BLaER1 treated with 17β-estradiol and CSF1 and Interleukin-3, amounts not matched to agents 10 nM and 100 nM (cell line): ENCODE measurements around the gene CD247.

ENCODE experiments used
- H3K27ac ChIP-seq, 11 experiments: shearing (Covaris generic); formaldehyde crosslinking; 2 replicates each; pipeline ENCODE4 v1.8.1; 2022
- H3K27me3 ChIP-seq, 11 experiments: shearing (Covaris generic); formaldehyde crosslinking; 2 replicates each; pipeline ENCODE4 v1.8.1; 2022
- H3K36me3 ChIP-seq, 11 experiments: shearing (Covaris generic); formaldehyde crosslinking; 2 replicates each; pipeline ENCODE4 v1.8.1; 2022
- H3K4me1 ChIP-seq, 10 experiments: shearing (Covaris generic); formaldehyde crosslinking; 2 replicates each; pipeline ENCODE4 v1.8.1; 2022
- H3K4me2 ChIP-seq, 11 experiments: shearing (Covaris generic); formaldehyde crosslinking; 2 replicates each; pipeline ENCODE4 v1.8.1; 2022
- H3K4me3 ChIP-seq, 10 experiments: shearing (Covaris generic); formaldehyde crosslinking; 2 replicates each; pipeline ENCODE4 v1.8.1; 2022
- H3K9ac ChIP-seq, 11 experiments: shearing (Covaris generic); formaldehyde crosslinking; 2 replicates each; pipeline ENCODE4 v1.8.1; 2022
- H3K9me3 ChIP-seq, 11 experiments: shearing (Covaris generic); formaldehyde crosslinking; replicated peaks in 1 of 11; 2 replicates each; pipeline ENCODE4 v1.8.1; 2022
- H4K20me1 ChIP-seq, 11 experiments: shearing (Covaris generic); formaldehyde crosslinking; 2 replicates each; pipeline ENCODE4 v1.8.1; 2022
- Cebpa-rat ChIP-seq, 11 experiments: shearing (Covaris generic); IDR thresholded peaks; 2 replicates each; pipeline ENCODE4 v1.8.1; 2022

The CD247 gene

DNA sequence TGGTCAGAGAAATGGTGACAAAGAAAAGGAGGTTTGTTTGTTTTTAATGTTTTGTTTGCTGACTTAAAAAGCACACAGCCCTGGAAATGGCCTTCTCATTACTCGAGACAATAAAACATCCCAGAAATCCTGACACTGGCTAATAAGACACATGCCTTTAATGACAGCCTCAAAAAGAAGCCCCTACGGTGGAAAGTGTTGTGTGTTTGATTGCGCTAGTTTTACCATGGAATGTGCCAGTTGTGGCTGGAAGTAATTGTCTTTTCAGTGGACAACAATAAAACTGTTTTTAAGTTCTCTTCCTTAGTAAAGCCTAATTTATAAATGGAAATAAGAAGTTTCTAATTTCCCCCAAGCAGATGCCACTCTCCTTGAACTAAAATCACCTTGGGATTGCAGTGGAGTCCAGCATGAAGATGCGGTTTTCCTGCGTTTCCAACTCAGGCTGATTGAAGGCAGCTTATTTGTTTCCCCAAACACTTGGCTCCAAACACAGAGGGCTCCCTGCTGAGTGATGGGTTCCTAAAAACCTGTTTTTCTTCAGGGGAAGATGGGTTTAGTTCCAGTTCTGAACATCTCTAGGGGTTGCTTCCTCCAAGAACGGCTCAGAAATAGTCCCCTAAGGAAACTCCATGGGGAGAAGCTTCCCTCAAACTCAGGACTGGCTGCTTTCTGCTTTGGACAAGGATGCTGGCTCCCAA is 54.3 kb downstream of the CD247 start:
- no peak for TF ChIP-seq Cebpa-rat (IDR thresholded peaks at IDR 0.05)
- Histone ChIP-seq H4K20me1 (no peaks in the 10 kb centered on the region), H3K4me2 (no peak overlapping the region), H3K9ac (no peak overlapping the region), H3K36me3 (no peaks in the 10 kb centered on the region), H3K27ac (no peak overlapping the region), H3K4me3 (no peak overlapping the region), H3K9me3 (no peaks in the 10 kb centered on the region), H3K4me1 (no peaks in the 10 kb centered on the region), H3K27me3 (no peaks in the 10 kb centered on the region)

DNA sequence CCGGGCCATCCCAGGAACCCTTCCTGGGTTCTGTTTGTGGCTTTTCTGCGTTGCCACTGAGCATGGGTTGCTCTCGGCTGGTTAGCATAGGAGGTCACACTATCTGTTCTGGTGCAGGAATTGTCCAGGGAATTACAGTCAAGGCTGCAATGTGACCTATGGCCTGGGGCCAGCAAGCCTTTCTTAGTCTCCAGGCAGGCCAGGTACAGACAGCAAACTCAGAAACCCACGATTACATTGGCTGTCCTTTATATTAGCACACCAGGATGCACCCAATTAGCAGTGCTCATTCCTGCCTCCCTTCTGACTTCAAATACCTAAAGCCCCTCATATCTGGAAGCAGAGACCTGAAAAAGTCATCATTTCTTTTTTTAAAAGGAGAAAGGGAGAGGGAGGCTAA is 55.2 kb downstream of the CD247 start:
- no peak for TF ChIP-seq Cebpa-rat (IDR thresholded peaks at IDR 0.05)
- Histone ChIP-seq H3K27me3 (no peaks in the 10 kb centered on the region), H3K4me2 (no peak overlapping the region), H3K36me3 (no peaks in the 10 kb centered on the region), H3K9me3 (no peaks in the 10 kb centered on the region), H3K9ac (no peak overlapping the region), H4K20me1 (no peaks in the 10 kb centered on the region), H3K27ac (no peak overlapping the region), H3K4me3 (no peak overlapping the region), H3K4me1 (no peaks in the 10 kb centered on the region)

- TF ChIP-seq Cebpa-rat (IDR thresholded peaks at IDR 0.05), result no peak
- no peak overlapping the region for H3K4me3 ChIP-seq
- H3K4me2 ChIP-seq, result no peak overlapping the region
- no peaks in the 10 kb centered on the region for H3K27me3 ChIP-seq
- no peaks in the 10 kb centered on the region for H3K36me3 ChIP-seq
- no peaks in the 10 kb centered on the region for H3K9me3 ChIP-seq
- H4K20me1 ChIP-seq, result no peaks in the 10 kb centered on the region
- H3K9ac ChIP-seq, result no peak overlapping the region
- H3K4me1 ChIP-seq, result no peaks in the 10 kb centered on the region
- H3K27ac ChIP-seq, result no peak overlapping the region
Measured at GRCh38 chr1:167462341-167462740, 56.0 kb downstream of the CD247 start.

DNA sequence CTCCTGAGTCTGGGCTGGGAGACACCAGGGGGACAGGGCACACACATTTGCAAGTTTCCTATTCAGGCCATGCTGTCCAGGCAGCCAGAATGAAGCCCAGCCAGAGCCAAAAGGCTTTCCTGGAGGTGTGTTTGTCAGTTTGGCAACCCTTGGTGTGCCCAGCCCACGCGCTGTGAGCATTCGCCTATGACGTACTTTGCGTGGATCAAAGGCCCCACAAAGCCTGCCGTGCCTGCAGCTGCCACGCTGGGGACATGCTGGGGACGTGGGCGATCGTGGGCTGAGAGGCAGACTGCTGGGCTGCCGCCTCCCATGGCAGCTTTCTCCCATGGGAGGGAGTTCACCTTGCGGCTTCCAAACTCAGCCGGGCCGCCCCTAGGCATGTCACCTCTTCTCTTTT is 57.5 kb downstream of the CD247 start:
- H3K9ac ChIP-seq, result no peak overlapping the region
- H3K9me3 ChIP-seq, result no peaks in the 10 kb centered on the region
- H4K20me1 ChIP-seq, result no peaks in the 10 kb centered on the region
- H3K4me3 ChIP-seq, result no peak overlapping the region
- peaks cover 0 to 5% (median 0%) of the 10 kb centered on the region in 10 experiments; a peak in 5 of 20 replicates for H3K4me1 ChIP-seq
- TF ChIP-seq Cebpa-rat (IDR thresholded peaks at IDR 0.05), result no peak
- H3K27me3 ChIP-seq, result peaks cover 0 to 6% (median 0%) of the 10 kb centered on the region in 11 experiments; a peak in 5 of 22 replicates
- no peaks in the 10 kb centered on the region for H3K36me3 ChIP-seq
- H3K27ac ChIP-seq, result no peak overlapping the region
- H3K4me2 ChIP-seq, result no peak overlapping the region

GRCh38 chr1:167457936-167458584 is 60.3 kb downstream of the CD247 start:
- Histone ChIP-seq H3K4me2 (no peak overlapping the region), H3K27me3 (peaks cover 4 to 28% (median 12%) of the 10 kb centered on the region in 11 experiments; a peak in 14 of 22 replicates), H4K20me1 (no peaks in the 10 kb centered on the region), H3K4me1 (peaks cover 4 to 15% (median 7%) of the 10 kb centered on the region in 10 experiments; a peak in 12 of 20 replicates), H3K9ac (no peak overlapping the region), H3K36me3 (no peaks in the 10 kb centered on the region), H3K9me3 (no peaks in the 10 kb centered on the region), H3K27ac (no peak overlapping the region), H3K4me3 (no peak overlapping the region)
- TF ChIP-seq Cebpa-rat (IDR thresholded peaks at IDR 0.05), result no peak

- Histone ChIP-seq H3K9ac (no peak overlapping the region), H3K4me2 (no peak overlapping the region), H3K27me3 (peaks cover 4 to 28% (median 12%) of the 10 kb centered on the region in 11 experiments; a peak in 14 of 22 replicates), H3K27ac (no peak overlapping the region), H3K36me3 (no peaks in the 10 kb centered on the region), H4K20me1 (no peaks in the 10 kb centered on the region), H3K9me3 (no peaks in the 10 kb centered on the region), H3K4me3 (no peak overlapping the region), H3K4me1 (peaks cover 4 to 15% (median 7%) of the 10 kb centered on the region in 10 experiments; a peak in 12 of 20 replicates)
- no peak for TF ChIP-seq Cebpa-rat (IDR thresholded peaks at IDR 0.05)
Measured at GRCh38 chr1:167456926-167457325, 61.4 kb downstream of the CD247 start.

DNA sequence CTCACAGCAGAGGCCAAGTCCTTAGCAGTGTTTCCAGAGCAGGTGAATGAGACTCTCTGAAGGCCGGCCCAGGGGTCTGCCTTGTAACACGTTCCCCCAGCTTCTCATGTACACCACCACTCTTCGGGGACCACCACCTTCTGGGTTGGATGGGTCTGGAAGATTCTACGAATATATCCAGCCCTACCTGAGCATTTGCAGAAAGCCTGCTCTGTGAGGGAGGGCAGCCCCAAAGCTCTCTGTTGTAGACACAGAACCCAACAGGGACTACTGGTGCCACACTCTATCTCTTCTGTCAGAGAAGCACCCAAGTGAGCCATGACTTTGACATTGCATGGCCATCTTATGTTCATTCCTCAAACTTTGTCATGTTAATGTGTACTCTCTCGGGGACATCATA is 61.8 kb downstream of the CD247 start:
- H3K4me2 ChIP-seq, result peak overlapping the region; percentile 83 to 100 (median 98); a peak in 16 of 22 replicates
- H3K27ac ChIP-seq, result no peak overlapping the region
- no peak for TF ChIP-seq Cebpa-rat (IDR thresholded peaks at IDR 0.05)
- no peaks in the 10 kb centered on the region for H3K36me3 ChIP-seq
- H3K4me3 ChIP-seq, result peak overlapping the region in 1 of 10 experiments; percentile 84; a peak in 1 of 20 replicates
- no peak overlapping the region for H3K9ac ChIP-seq
- H4K20me1 ChIP-seq, result no peaks in the 10 kb centered on the region
- H3K9me3 ChIP-seq, result no peaks in the 10 kb centered on the region
- peaks cover 4 to 28% (median 12%) of the 10 kb centered on the region in 11 experiments; a peak in 14 of 22 replicates for H3K27me3 ChIP-seq
- H3K4me1 ChIP-seq, result peaks cover 4 to 15% (median 7%) of the 10 kb centered on the region in 10 experiments; a peak in 12 of 20 replicates

DNA sequence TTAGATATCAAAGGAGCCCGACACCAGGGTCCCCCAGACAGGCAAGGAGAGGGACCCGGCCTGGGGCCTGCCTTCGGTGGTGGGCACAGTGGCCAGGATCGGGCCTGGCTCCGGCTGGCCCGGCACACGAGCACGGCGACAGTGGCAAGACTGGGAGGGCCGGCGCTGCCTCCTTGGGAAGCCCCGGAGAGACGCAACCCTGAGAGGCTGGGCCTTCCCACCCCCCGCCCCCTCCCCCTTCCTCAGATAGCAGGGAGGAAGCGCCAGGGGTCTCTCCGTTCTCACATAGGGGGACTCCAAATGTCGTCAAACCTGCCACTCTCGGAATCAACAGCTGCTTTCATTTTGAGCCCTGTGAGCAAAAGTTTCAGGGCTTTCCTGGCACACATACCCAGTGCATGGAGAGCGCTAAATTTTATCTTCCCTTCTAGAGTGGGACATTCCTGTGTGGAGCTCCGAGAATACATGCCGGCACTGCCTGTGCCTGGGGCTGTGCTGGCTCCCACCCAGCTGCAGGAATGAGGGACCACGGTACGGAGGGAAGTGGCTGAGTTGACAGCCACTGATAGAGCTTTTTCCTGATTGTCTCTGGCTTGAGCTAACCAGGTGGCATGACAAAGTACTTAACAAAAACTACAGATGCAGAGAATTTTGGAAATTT is 62.4 kb downstream of the CD247 start:
- Histone ChIP-seq H3K4me3 (peak overlapping the region; percentile 66 to 90 (median 74)), H3K36me3 (no peaks in the 10 kb centered on the region), H3K27ac (peak overlapping the region; percentile 49 to 83 (median 67); a peak in 21 of 22 replicates), H3K4me1 (peaks cover 4 to 15% (median 7%) of the 10 kb centered on the region in 10 experiments; a peak in 12 of 20 replicates), H3K9ac (peak overlapping the region; percentile 70 to 91 (median 81)), H3K27me3 (peaks cover 4 to 28% (median 12%) of the 10 kb centered on the region in 11 experiments; a peak in 14 of 22 replicates), H3K4me2 (peak overlapping the region; percentile 83 to 100 (median 98)), H3K9me3 (no peaks in the 10 kb centered on the region), H4K20me1 (no peaks in the 10 kb centered on the region)
- TF ChIP-seq Cebpa-rat (IDR thresholded peaks at IDR 0.05), result no peak
